DND-41 (cell line): ENCODE data around the gene KLK15.

Experiments
- ATAC-seq: fragments of 200-7000 bp; cut with Tn5 transposase; 3 replicates; pipeline ENCODE4 v1.9.1; 2021; ENCODE audit warnings: low read depth; ENCODE audit not compliant: insufficient read depth
- DNase-seq: peaks from one replicate; pipeline ENCODE4 v3.0.0-alpha.2; 2020
- H2AFZ ChIP-seq: 2 replicates; pipeline ENCODE4 v1.6.0; 2012; ENCODE audit warnings: low read depth, low read length
- H3K27ac ChIP-seq: 2 replicates; pipeline ENCODE4 v1.5.1; 2012; ENCODE audit warnings: low read length, inconsistent platforms
- H3K27me3 ChIP-seq: fragments of 200-600 bp; sonication (generic); 2 replicates; pipeline ENCODE4 v1.6.0; 2012; ENCODE audit warnings: low read length, mild to moderate bottlenecking, inconsistent platforms; ENCODE audit not compliant: insufficient read depth, poor library complexity
- H3K36me3 ChIP-seq: 2 replicates; pipeline ENCODE4 v1.5.1; 2012; ENCODE audit warnings: low read length, inconsistent platforms; ENCODE audit not compliant: insufficient read depth
- H3K4me1 ChIP-seq: 2 replicates; pipeline ENCODE4 v1.5.1; 2012; ENCODE audit warnings: mild to moderate bottlenecking, low read length; ENCODE audit not compliant: insufficient read depth
- H3K4me2 ChIP-seq: 2 replicates; pipeline ENCODE4 v1.6.0; 2012; ENCODE audit warnings: mild to moderate bottlenecking, moderate library complexity, low read length, inconsistent platforms; ENCODE audit not compliant: insufficient read depth
- H3K4me3 ChIP-seq, 2 experiments: fragments of 200-600 bp in 1 of 2; shearing (Covaris generic) in 1 of 2; 2 replicates each; pipeline ENCODE4 v1.5.1; 2012 to 2016; ENCODE audit warnings: inconsistent platforms in 2 of 2, low read length in 2 of 2, mild to moderate bottlenecking in 2 of 2, low read depth in 1 of 2, moderate library complexity in 1 of 2
- H3K79me2 ChIP-seq: 2 replicates; pipeline ENCODE4 v1.6.0; 2012; ENCODE audit warnings: low read length, inconsistent platforms; ENCODE audit not compliant: insufficient read depth
- H3K9ac ChIP-seq: 2 replicates; pipeline ENCODE4 v1.6.0; 2012; ENCODE audit warnings: low read depth, mild to moderate bottlenecking, inconsistent platforms, low read length, moderate library complexity
- H3K9me3 ChIP-seq: 2 replicates; pipeline ENCODE4 v1.5.1; 2012; ENCODE audit warnings: low read length, moderate library complexity, mild to moderate bottlenecking, inconsistent platforms; ENCODE audit not compliant: insufficient read depth, severe bottlenecking
- H4K20me1 ChIP-seq: 2 replicates; pipeline ENCODE4 v1.6.0; 2012; ENCODE audit warnings: low read length; ENCODE audit not compliant: insufficient read depth
- CTCF ChIP-seq: IDR thresholded peaks from 2 replicates; pipeline ENCODE4 v1.5.1; 2012; ENCODE audit warnings: borderline replicate concordance, low read length, moderate library complexity, mild to moderate bottlenecking; ENCODE audit not compliant: poor library complexity, severe bottlenecking; ENCODE audit errors: extremely low read depth
- EZH2 ChIP-seq: IDR thresholded peaks from 3 replicates; pipeline ENCODE4 v1.6.1; 2012; ENCODE audit warnings: borderline replicate concordance, low read depth, mild to moderate bottlenecking, moderate library complexity, low read length, inconsistent platforms; ENCODE audit not compliant: severe bottlenecking

KLK15 gene

GRCh38 chr19:50801107-50801506, 32.3 kb downstream of the KLK15 start:
- Histone ChIP-seq H3K9me3 (no peaks in the 10 kb centered on the region), H3K4me1 (peaks cover 39% of the 10 kb centered on the region), H3K4me2 (peak overlapping the region; percentile 35), H3K36me3 (peaks cover 74% of the 10 kb centered on the region), H3K4me3 (0 out of 4 replicates have a peak overlapping the region, but pooled peaks of 1 of the 2 experiments have one; percentile 17), H2AFZ (no peak overlapping the region), H3K27ac (no peak overlapping the region), H3K79me2 (peaks cover 74% of the 10 kb centered on the region), H3K27me3 (no peaks in the 10 kb centered on the region), H4K20me1 (peaks cover 75% of the 10 kb centered on the region), H3K9ac (no peak overlapping the region)
- DNase-seq (no peak), ATAC-seq (no peak)
- TF ChIP-seq CTCF: no peak
- TF ChIP-seq EZH2: no peak

GRCh38 chr19:50799547-50799851, 33.9 kb downstream of the KLK15 start:
- no peak for DNase-seq

GRCh38 chr19:50798659-50799546, 34.5 kb downstream of the KLK15 start:
- H3K79me2 ChIP-seq: peaks cover 64% of the 10 kb centered on the region
- peaks cover 84% of the 10 kb centered on the region for H3K36me3 ChIP-seq
- H3K4me1 ChIP-seq: peaks cover 29% of the 10 kb centered on the region
- H3K4me2 ChIP-seq: no peak overlapping the region
- H2AFZ ChIP-seq: no peak overlapping the region
- no peak overlapping the region for H3K4me3 ChIP-seq
- H3K27ac ChIP-seq: no peak overlapping the region
- no peaks in the 10 kb centered on the region for H3K27me3 ChIP-seq
- ATAC-seq: no peak
- no peak for DNase-seq
- H3K9ac ChIP-seq: no peak overlapping the region
- H3K9me3 ChIP-seq: no peaks in the 10 kb centered on the region
- peaks cover 95% of the 10 kb centered on the region for H4K20me1 ChIP-seq
- TF ChIP-seq EZH2 (no peak), CTCF (no peak)

More at GRCh38 chr19:50799547-50799851, 33.9 kb downstream of the KLK15 start:
- H2AFZ ChIP-seq: no peak overlapping the region
- H3K27me3 ChIP-seq: no peaks in the 10 kb centered on the region
- peaks cover 91% of the 10 kb centered on the region for H4K20me1 ChIP-seq
- ATAC-seq: no peak
- H3K9me3 ChIP-seq: no peaks in the 10 kb centered on the region
- no peak overlapping the region for H3K9ac ChIP-seq
- H3K27ac ChIP-seq: no peak overlapping the region
- H3K4me1 ChIP-seq: peaks cover 29% of the 10 kb centered on the region
- TF ChIP-seq EZH2: no peak
- TF ChIP-seq CTCF: no peak
- H3K4me3 ChIP-seq: no peak overlapping the region
- no peak overlapping the region; the same call in 1 of the 2 replicates for H3K4me2 ChIP-seq
- H3K79me2 ChIP-seq: peaks cover 69% of the 10 kb centered on the region
- peaks cover 84% of the 10 kb centered on the region for H3K36me3 ChIP-seq
